Measurements from ENCODE around the gene TUBB8.
"Not testable (repeated sequence)": the region's sequence is repeated elsewhere in the genome, so short reads cannot be mapped to it uniquely, and the experiment has no call there.

TUBB8 gene

DNA sequence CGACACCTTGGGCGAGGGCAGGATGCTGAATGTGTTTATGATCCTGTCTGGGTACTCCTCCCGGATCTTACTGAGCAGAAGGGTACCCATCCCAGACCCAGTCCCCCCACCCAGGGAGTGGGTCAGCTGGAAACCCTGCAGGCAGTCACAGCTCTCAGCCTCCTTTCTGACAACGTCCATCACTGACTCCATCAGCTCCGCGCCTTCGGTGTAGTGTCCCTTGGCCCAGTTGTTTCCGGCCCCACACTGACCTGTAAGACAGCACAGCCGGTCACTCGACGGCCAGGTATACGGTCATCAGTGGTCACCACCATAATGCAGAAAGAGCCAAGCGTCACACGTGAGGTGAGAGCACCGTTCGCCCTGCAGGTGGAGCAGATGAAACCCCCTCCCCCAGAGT, 1.2 kb downstream of the TUBB8 start:
- not testable (repeated sequence) for DNase-seq (ENCODE audit: low spot score)

DNA sequence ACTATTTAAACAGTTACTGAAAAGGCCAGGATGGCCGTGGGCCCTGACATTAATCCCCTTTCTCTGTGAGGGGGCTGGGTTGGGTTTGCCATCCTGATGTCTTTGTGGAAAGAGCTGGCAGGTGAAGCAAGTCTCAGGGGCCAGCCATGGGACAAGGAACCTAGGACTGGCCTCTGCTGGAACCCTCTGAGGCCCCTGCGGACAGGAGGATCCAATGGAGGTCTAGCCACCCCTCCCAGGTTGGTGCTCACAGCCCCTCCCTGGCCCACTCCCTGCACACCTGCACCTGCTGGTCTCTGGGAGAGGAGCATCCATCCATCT, 35.8 kb downstream of the TUBB8 start:
- DNase-seq (ENCODE audit: low spot score): not testable (repeated sequence)

DNA sequence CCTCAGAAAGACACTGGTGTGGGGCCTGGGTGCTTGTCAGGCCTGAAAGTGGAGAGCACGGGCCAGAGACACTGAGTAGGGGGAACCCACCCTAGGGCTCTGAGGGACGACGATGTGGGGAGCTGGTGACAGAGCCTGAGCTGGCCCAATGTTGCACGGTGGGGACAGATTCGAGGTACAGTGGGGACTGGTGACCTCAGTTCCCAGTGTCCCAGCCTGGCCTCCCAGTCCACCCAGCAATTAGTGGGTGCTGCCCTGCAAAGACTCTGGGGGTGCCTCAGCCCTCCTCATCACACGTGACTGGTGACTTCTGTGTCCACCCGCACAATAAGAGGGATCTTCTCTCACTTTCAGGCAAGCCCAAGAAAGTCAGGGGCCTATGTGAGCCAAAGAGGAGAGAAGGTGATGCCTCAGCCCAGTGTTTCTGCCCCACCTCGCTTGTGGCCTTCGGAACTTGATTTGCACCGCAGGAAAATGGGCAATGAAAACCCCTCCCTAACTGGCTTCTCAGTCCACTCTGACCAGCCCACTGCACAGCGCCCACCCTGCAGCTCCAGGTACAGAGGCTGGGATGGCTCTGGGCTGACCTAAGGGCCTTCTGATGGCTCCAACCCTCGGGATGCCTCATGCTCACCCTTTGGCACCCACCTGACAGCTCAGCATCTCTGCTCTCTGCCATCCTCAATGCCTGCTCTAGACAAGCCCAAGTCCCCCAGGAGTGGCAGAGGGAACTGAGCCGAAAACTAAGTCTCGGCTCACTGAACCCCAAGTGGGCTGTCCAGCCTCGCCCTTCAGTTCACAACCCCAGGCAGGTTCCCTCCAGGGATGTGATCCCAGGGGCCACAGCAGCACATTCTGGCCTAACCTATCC, 36.4 kb downstream of the TUBB8 start:
- not testable (repeated sequence) for DNase-seq (ENCODE audit: low spot score)

DNA sequence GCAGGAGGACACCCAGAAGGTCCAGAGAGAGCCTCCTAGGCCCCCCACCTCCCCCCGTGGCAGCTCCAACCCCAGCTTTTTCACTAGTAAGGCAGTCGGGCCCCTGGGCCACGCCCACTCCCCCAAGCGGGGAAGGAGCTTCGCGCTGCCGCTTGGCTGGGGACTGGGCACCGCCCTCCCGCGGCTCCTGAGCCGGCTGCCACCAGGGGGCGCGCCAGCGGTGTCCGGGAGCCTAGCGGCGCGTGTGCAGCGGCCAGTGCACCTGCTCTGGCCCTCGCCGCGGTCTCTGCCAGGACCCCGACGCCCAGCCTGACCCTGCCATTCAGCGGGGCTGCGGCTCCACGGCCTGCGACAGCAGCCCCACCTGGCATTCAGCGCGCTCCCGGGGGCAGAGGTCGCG, 37.8 kb downstream of the TUBB8 start:
- not testable (repeated sequence) for DNase-seq (ENCODE audit: low spot score)

DNA sequence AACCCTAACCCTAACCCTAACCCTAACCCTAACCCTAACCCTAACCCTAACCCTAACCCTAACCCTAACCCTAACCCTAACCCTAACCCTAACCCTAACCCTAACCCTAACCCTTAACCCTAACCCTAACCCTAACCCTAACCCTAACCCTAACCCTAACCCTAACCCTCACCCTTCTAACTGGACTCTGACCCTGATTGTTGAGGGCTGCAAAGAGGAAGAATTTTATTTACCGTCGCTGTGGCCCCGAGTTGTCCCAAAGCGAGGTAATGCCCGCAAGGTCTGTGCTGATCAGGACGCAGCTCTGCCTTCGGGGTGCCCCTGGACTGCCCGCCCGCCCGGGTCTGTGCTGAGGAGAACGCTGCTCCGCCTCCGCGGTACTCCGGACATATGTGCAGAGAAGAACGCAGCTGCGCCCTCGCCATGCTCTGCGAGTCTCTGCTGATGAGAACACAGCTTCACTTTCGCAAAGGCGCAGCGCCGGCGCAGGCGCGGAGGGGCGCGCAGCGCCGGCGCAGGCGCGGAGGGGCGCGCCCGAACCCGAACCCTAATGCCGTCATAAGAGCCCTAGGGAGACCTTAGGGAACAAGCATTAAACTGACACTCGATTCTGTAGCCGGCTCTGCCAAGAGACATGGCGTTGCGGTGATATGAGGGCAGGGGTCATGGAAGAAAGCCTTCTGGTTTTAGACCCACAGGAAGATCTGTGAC, 38.7 kb downstream of the TUBB8 start:
- DNase-seq (ENCODE audit: low spot score): peak; percentile 7
